Central memory CD4-positive, alpha-beta T cell (primary cell): ENCODE data around the gene BMP8B.

Source experiments
- DNase-seq: peaks from one replicate; pipeline ENCODE4 v3.0.0; 2022

The BMP8B gene

DNA sequence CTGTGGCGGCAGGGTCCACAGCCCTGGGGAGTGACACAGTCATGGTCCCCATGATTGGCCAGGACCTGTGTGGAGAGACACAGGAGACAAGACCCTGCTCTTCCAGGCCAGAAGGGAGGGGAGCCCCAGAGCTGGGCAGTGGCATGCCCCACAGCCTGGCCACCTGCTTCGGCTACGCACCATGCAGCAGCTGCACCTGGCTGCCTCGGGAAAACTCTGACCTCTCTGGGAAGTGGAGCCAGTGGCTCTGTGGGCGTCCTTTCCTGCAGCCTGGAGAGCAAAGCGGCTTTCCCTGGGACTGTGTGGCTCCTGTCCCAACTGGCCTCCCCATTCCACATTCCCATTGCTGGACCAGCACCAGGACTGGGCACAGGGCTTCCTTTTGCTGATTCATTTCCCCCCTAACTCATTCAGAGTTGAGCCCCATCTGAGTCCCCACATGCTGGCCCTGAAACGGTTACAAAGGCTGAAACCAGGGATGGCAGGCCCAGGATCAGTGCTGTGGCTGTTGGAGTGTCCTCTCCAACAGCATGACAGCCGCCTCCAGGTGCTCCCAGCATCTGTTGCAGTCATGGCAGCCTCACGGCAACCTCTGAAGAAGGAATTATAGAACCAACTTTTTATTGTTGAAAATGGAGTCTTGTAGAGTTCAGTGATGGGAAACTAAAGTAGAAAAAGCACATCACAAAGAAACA lies 32.6 kb downstream of the BMP8B start:
- no peak for DNase-seq

DNA sequence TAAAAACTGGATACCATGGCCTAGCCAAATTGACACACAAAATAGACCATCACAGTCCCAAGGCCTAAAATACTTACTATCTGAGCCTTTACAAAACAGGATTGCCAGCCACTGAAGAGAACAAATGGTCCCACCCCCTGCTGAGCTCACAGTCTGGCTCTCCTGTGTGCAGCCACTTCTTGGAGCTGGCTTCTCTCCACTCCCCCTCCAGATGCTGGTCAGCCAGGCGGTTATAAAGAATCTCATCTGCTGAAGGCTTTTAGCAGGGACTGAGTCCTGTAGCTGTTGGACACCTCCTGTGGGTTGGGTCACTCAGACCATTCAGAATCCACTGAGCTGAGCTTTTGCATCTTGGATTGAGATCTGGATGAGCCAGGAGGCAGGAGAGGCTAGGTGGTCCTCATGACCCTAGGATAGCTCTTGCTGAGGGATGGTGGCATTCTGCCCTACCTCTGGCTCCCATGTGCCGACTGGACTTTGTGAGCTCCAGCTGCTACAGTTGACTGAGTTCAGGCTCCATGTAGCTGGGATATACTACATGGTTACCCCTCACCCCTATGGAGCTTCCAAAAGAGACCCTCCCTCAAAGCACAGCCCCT lies 33.7 kb downstream of the BMP8B start:
- DNase-seq: no peak

GRCh38 chr1:39754026-39754570 lies 34.6 kb downstream of the BMP8B start:
- DNase-seq: no peak

- DNase-seq: no peak
Observed at GRCh38 chr1:39753132-39754025, 35.3 kb downstream of the BMP8B start.

GRCh38 chr1:39752703-39753102 lies 36.0 kb downstream of the BMP8B start:
- no peak for DNase-seq

- no peak for DNase-seq
Observed at GRCh38 chr1:39751595-39751994, 37.1 kb downstream of the BMP8B start.

DNA sequence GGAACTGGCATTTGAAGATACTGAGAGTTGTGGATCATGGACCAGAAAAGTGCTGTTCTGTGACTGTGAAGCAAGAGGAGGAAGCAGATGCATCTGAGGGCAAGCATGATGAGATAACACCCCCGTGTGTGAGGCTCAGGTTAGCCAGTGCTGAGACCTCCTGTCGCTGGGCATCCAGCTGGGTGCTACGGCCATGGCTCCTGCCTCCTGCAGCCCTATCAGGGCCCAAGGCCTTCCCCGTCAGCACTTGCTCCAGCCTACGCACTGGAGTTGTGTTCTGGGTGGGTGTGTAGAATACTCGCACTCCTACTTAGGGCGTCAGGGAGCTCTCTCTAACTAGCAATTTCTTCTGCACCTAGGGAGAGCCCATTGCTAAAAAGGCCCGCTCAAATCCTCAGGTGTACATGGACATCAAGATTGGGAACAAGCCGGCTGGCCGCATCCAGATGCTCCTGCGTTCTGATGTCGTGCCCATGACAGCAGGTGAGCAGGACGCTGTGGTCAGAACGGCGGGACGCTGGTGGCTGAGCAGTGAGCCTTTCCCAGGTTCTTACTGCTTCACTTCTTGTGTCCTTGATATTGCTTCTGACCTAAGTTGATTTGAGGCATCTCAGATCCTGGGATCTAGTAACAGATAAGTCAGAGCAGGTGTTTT lies 43.5 kb downstream of the BMP8B start:
- DNase-seq: no peak

DNA sequence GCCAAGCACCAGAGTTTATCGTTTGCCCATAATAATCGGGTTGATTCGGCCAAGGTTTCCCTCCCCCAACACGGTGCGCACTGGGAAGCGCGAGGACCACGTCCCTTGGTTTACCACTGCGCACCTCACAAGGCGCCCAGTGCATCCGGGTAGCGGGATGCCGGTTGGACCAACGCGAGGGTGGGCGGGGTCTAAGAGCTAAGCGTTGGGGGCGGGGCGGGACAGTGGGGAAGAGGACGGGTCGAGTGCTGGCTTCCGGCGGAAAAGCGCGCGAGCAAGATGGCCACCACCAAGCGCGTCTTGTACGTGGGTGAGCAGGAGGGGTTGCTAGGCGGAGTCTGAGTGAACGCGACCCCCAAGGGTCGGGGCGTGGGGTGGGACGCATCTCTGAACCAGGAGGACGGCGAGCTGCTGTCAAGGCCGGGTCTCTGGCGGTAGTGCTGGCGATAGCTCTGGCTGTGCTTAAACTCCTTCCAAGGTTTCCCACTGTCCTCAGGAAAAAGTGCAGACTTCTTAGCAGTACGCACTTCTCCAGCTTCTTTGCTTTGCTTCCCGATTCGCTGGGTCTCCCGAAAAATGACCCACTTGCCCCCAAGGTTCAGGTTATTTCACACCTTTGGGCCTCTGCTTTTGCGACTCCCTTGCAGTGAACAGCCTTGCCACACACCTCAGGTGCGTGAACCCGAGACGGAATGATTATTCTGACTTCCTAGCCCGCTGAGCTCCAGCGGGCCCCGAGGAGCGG lies 49.9 kb downstream of the BMP8B start, which contains the start of gene PPIE:
TSS of gene PPIE (plus strand) at position 261 of the 745 bp plus-strand sequence. CDS start at position 280, 19 bp downstream.
- DNase-seq: peak; percentile 82

DNA sequence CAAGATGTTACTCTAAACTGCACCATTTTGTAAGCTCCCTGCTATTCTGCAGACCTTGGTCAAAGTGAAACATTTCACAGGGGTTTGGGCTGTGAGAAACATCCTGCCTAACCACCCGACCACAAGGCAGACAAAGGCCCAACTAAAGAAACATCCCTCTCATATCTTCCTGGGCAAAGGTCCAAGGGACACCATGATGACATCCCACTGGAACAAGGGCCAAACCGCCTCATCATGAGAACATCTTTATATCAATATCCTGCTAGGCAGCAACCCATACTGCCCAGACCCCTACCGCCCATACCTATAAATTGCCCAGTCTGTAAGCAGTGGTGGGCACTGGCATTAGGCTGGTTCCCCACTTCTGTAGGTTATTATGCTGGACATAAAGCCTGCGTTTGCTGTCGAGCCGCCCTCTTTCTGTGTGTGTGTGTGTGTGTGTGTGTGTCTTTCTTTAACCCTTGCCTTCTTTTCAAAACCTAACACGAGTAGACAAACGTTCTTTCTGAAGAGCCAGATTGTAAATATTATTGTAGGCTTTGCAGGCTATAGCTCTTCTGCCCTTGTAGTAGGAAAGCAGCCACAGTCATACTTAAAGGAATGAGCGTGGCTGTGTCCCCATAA lies 51.0 kb downstream of the BMP8B start:
- no peak for DNase-seq

DNA sequence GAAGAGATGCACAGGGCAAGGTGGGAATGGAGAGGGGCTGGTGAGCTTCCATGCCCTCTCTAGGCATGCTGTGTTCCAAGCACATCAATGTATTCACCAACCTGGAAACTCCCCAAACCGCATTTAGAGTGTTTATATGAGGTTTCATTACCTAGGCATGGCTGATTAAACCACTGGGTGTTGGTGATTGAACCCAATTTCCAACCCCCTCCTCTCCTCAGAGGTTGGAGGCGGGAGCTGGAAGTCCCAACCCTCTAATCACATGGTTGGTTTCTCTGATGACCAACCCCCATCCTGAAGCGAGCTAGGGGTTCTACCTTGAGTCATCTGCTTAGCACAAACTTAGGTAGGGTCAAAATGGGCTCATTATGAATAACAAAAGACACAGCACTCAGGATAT lies 52.9 kb downstream of the BMP8B start:
- no peak for DNase-seq

GRCh38 chr1:39733161-39733560 lies 55.5 kb downstream of the BMP8B start:
- no peak for DNase-seq

GRCh38 chr1:39732730-39733129 lies 55.9 kb downstream of the BMP8B start:
- no peak for DNase-seq

DNA sequence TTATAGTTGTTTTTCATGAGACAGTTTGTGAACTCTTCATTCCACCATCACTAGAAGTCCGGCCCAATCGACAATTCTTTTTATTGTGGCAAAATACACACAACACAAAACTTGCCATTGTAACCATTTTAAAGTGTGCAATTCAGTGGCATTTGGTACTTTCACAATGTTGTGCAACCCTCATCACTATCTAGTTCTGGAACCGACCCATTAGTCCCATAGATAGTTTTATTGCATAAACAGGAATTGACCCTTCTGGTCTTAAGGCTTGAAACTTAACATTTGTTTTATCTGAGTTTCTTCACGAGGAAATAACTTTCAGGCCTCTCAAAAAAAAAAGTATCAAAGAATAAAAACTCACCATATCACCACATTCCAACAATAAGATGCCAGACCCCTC lies 58.8 kb downstream of the BMP8B start:
- DNase-seq: no peak

DNA sequence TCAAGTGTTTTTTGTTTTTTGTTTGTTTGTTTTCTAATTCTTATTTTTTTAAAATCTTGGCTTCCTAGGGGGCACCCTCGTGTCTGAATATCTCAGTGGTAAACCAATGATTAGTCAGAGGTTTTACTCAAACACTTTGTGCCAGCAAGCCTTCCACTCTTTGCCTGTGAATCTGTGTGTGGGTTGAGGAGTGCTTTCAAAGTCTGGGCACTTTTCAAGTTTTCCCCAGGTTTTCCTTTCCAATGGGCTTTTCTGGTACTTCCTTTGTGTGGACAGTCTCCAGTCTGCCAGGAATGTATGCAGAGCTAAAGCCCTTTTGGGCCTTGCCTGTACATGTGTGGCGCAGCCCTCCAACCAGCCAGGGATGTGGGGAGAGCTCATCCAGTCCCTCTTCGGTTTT lies 59.6 kb downstream of the BMP8B start:
- no peak for DNase-seq

DNA sequence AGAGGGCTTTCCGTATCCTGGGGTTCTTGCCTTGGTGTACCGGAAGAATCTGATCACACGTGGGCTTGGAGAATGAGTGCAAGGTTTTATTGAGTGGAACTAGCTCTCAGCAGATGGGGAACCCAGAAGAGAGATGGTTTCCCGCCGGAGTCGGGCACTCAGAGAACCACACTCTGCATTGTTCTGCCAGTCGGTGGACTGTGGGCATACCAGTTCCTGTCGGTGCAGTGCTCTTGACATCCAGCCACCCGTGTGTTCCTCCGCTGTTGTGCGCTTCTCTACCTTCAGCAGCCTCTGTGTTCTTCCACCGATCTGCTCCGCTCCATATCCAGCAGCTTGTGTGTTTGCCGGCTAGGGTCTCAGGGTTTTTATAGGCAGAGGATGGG lies 60.7 kb downstream of the BMP8B start:
- DNase-seq: no peak

GRCh38 chr1:39727221-39727931 lies 61.3 kb downstream of the BMP8B start:
- DNase-seq: no peak

- DNase-seq: no peak
Observed at GRCh38 chr1:39726600-39726999, 62.1 kb downstream of the BMP8B start.

DNA sequence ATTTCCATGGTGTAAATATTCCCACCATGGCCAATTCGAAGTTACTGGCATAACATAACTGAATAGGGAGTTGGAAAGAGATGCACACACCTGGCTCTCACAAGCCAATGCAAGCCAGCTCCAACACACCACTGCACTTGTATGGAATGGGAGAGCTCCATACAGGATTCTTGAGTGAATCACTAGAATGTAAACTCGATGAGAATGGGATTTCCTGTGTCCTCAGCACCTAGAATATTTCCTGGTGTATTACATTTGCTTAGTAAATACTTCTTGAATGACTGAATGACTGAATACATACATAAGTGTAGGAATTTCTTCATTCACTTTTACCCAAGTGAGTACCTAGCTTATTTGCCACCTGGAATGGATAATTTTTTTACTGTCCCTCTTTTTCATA lies 66.2 kb downstream of the BMP8B start:
- DNase-seq: no peak

GRCh38 chr1:39721664-39722063 lies 67.0 kb downstream of the BMP8B start:
- no peak for DNase-seq

- peak; percentile 66 for DNase-seq
Observed at GRCh38 chr1:39720094-39720999, 68.3 kb downstream of the BMP8B start.
